SK-N-MC (cell line): ENCODE measurements around the gene LYZL4.

ENCODE experiments used
- EZH2 ChIP-seq: fragments of 200-600 bp; sonication (generic); IDR thresholded peaks from one replicate; pipeline ENCODE4 v1.6.1; 2017; ENCODE audit warnings: antibody characterized with exemption
- FOXP2 ChIP-seq: optimal IDR thresholded peaks from 2 replicates; pipeline ENCODE3; 2011; ENCODE audit warnings: mild to moderate bottlenecking, moderate library complexity; ENCODE audit not compliant: insufficient read depth; ENCODE audit errors: extremely low read length, control extremely low read depth
- POLR2AphosphoS5 ChIP-seq: IDR thresholded peaks from 2 replicates; pipeline ENCODE4 v1.6.1; 2012; ENCODE audit warnings: mild to moderate bottlenecking, low read depth, low read length, borderline replicate concordance

DNA sequence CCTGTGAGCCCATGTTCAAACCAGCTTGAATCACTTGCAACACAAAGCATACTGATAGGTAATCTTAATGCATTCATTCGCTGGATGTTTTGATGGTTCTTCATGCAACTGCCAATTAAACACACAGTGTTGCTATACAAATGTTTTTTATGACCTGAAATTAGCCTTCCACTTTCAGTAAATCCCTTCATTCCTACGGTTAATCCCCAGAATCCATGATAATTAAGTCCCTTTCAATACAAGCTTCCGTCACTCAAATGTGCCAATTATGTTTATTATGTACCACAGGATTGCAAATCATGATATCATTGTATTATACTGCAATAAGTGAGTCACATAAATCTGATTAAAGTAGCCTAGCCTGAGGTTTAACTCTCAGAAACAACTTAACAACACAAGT, 14.5 kb upstream of the LYZL4 start:
- no peak for TF ChIP-seq POLR2AphosphoS5
- TF ChIP-seq EZH2, result no peak
- no peak for TF ChIP-seq FOXP2
